GM12878 (cell line): ENCODE measurements around the gene SLC37A2. TPM values are rescaled to one million over a fixed set of nuclear protein-coding genes. Genes with fewer than 3 reads are reported as not detected.

Source experiments
- ATAC-seq: fragments of 200-7000 bp; cut with Tn5 transposase; 3 replicates; pipeline ENCODE4 v1.9.1; 2020; ENCODE audit warnings: mild to moderate bottlenecking, moderate library complexity
- BruUV-seq: library from RNA; stranded (reverse); fragments of 400-500 nt; replicated peaks from 2 replicates; lab custom pipeline; 2021; lab: Mats Ljungman, UMichigan
- CTCF ChIA-PET: fragments of 300-600 bp; sonication (Branson Sonifier 250); formaldehyde crosslinking; extraction: SDS; loops from one replicate; lab custom pipeline; 2021; ENCODE audit warnings: inconsistent platforms; lab: Yijun Ruan, JAX
- POLR2A ChIA-PET: fragments of 350-600 bp; formaldehyde crosslinking; extraction: SDS; loops from one replicate; lab custom pipeline; 2021; ENCODE audit warnings: inconsistent platforms; lab: Charles Lee
- RAD21 ChIA-PET: fragments of 300-600 bp; sonication (Branson Sonifier 250); formaldehyde crosslinking; loops from one replicate; lab custom pipeline; 2023; ENCODE audit warnings: antibody characterized with exemption; ENCODE audit not compliant: unreplicated experiment; lab: Charles Lee
- SMC1A ChIA-PET: fragments of 300-600 bp; sonication (Branson Sonifier 250); formaldehyde crosslinking; loops from one replicate; lab custom pipeline; 2023; ENCODE audit not compliant: unreplicated experiment, uncharacterized antibody; lab: Charles Lee
- DNase-seq: peaks from one replicate; pipeline ENCODE4 v3.0.0-alpha.2; 2011; ENCODE audit warnings: low read depth, low spot score
- FAIRE-seq: peaks from 3 replicates; lab custom pipeline; 2011; peaks lifted over from hg19 to GRCh38; lab: Jason Lieb, UNC
- H2AFZ ChIP-seq: 2 replicates; pipeline ENCODE4 v1.6.0; 2011; ENCODE audit warnings: low read depth, low read length, control low read depth; ENCODE audit not compliant: control insufficient read depth
- H3K27ac ChIP-seq: 2 replicates; pipeline ENCODE4 v1.5.1; 2011; ENCODE audit warnings: control low read depth; ENCODE audit not compliant: control insufficient read depth, insufficient read depth
- H3K27me3 ChIP-seq, 2 experiments: replicated peaks in 1 of 2; 2 replicates each; pipeline versions ENCODE4 v1.6.0 to v1.6.1; 2011; ENCODE audit warnings: low read length in 1 of 2; ENCODE audit not compliant: control insufficient read depth in 2 of 2, insufficient read depth in 2 of 2
- H3K36me3 ChIP-seq, 2 experiments: 2 replicates each; pipeline ENCODE4 v1.5.1; 2011; ENCODE audit warnings: low read length in 1 of 2; ENCODE audit not compliant: control insufficient read depth in 2 of 2, insufficient read depth in 2 of 2
- H3K4me1 ChIP-seq: 2 replicates; pipeline ENCODE4 v1.6.1; 2011; ENCODE audit warnings: mild to moderate bottlenecking, low read length, moderate library complexity, mixed read lengths; ENCODE audit not compliant: control insufficient read depth, insufficient read depth
- H3K4me2 ChIP-seq: 2 replicates; pipeline ENCODE4 v1.6.0; 2011; ENCODE audit warnings: control low read depth; ENCODE audit not compliant: control insufficient read depth, insufficient read depth
- H3K4me3 ChIP-seq: fragments of 200-600 bp; sonication (generic); 2 replicates; pipeline ENCODE4 v1.5.1; 2016
- H3K79me2 ChIP-seq: 2 replicates; pipeline ENCODE4 v1.6.0; 2011; ENCODE audit warnings: low read length; ENCODE audit not compliant: control insufficient read depth, insufficient read depth
- H3K9ac ChIP-seq: 2 replicates; pipeline ENCODE4 v1.8.0; 2011; ENCODE audit warnings: low read length, control low read depth, mixed read lengths; ENCODE audit not compliant: control insufficient read depth, insufficient read depth
- H3K9me3 ChIP-seq: replicated peaks from 3 replicates; pipeline ENCODE4 v1.5.1; 2011; ENCODE audit warnings: mild to moderate bottlenecking, low read length; ENCODE audit not compliant: control insufficient read depth, insufficient read depth
- H4K20me1 ChIP-seq: 2 replicates; pipeline ENCODE4 v1.6.0; 2011; ENCODE audit not compliant: control insufficient read depth, insufficient read depth
- DPF2 ChIP-seq: fragments of 450-650 bp; IDR thresholded peaks from 2 replicates; pipeline ENCODE4 v1.6.1; 2017; ENCODE audit warnings: mild to moderate bottlenecking
- GATAD2B ChIP-seq: fragments of 450-650 bp; conservative IDR thresholded peaks from 2 replicates; pipeline ENCODE4 v1.6.1; 2017; ENCODE audit warnings: low read depth, mild to moderate bottlenecking, moderate library complexity
- NR2C2 ChIP-seq: IDR thresholded peaks from 2 replicates; pipeline ENCODE4 v1.6.1; 2011; ENCODE audit warnings: borderline replicate concordance, low read depth; ENCODE audit not compliant: control insufficient read depth, insufficient read length
- POLR2AphosphoS5 ChIP-seq: IDR thresholded peaks from 2 replicates; pipeline ENCODE4 v1.6.1; 2011; ENCODE audit warnings: mild to moderate bottlenecking, low read length, inconsistent platforms
- RCOR1 ChIP-seq: conservative IDR thresholded peaks from 2 replicates; pipeline ENCODE4 v1.6.1; 2012; ENCODE audit warnings: low read depth, low read length, improper control_type of control experiment
- SPI1 ChIP-seq: IDR thresholded peaks from 2 replicates; pipeline ENCODE4 v1.6.1; 2011; ENCODE audit warnings: low read depth, mild to moderate bottlenecking, low read length, moderate library complexity, borderline replicate concordance; ENCODE audit not compliant: insufficient read depth
- SUPT20H ChIP-seq: IDR thresholded peaks from 2 replicates; pipeline ENCODE4 v1.6.1; 2011; ENCODE audit warnings: low read depth, mild to moderate bottlenecking, low read length, moderate library complexity, borderline replicate concordance; ENCODE audit not compliant: control insufficient read depth
- TBL1XR1 ChIP-seq: IDR thresholded peaks from 2 replicates; pipeline ENCODE4 v1.6.1; 2012; ENCODE audit warnings: low read depth, low read length, improper control_type of control experiment
- WGBS: methylation state at CpG from one replicate; pipeline ENCODE4 v1.1.6; 2016; ENCODE audit warnings: low lambda C conversion rate; ENCODE audit not compliant: insufficient replicate concordance, insufficient coverage; ENCODE audit errors: missing lambda C conversion rate; 5-methylcytosine and 5-hydroxymethylcytosine counted together
- in situ Hi-C: fragments of 300-500 bp; cut with MboI; formaldehyde crosslinking; loops from 9 replicates; pipeline ENCODE4 v1.14.3; 2018; ENCODE audit warnings: mixed read lengths
- intact Hi-C: fragments of 100-400 bp; cut with micrococcal nuclease; formaldehyde crosslinking; loops from one replicate; pipeline ENCODE4 v1.14.2; 2022; ENCODE audit not compliant: unreplicated experiment
- polyA plus RNA-seq, 11 experiments: library from polyadenylated mRNA; depleted of rRNA in 4 of 11; unstranded in 6 of 11; stranded (reverse) in 5 of 11; fragments of >200 nt; fragmentation: Nextera tagmentation in 4 of 11; fragmentation: Illumina TruSeq in 1 of 11; extraction: Ambion mirVana in 4 of 11; extraction: Trizol in 1 of 11; gene quantifications; 1 replicate in 1 of 11; 2 replicates in 10 of 11; pipeline versions ENCODE4 v1.2.1 to v1.2.3, GENCODE V29; 2011 to 2016; ENCODE audit warnings: inconsistent platforms in 2 of 11, missing spikeins in 2 of 11, low read depth in 1 of 11
- total RNA-seq, 4 experiments: library from RNA; depleted of rRNA in 3 of 4; stranded (reverse); fragments of >200 nt in 3 of 4; fragmentation: Illumina TruSeq in 1 of 4; extraction: Trizol in 1 of 4; gene quantifications; 2 replicates each; pipeline versions ENCODE4 v1.2.1 to v1.2.3, GENCODE V29; 2013 to 2021
- TF ChIP-seq, protein P1 (sequence below): fragments of 450-650 bp; IDR thresholded peaks from 2 replicates; pipeline ENCODE4 v1.6.1; 2017; ENCODE audit warnings: antibody characterized with exemption, mild to moderate bottlenecking, moderate library complexity

SLC37A2 gene
- total and polyA plus RNA-seq, 10 of the 15 experiments (the other 5 are each of a cell fraction or from before 2014, with no cell fraction given): 0.26 to 9.8 (median 2.0) TPM

DNA sequence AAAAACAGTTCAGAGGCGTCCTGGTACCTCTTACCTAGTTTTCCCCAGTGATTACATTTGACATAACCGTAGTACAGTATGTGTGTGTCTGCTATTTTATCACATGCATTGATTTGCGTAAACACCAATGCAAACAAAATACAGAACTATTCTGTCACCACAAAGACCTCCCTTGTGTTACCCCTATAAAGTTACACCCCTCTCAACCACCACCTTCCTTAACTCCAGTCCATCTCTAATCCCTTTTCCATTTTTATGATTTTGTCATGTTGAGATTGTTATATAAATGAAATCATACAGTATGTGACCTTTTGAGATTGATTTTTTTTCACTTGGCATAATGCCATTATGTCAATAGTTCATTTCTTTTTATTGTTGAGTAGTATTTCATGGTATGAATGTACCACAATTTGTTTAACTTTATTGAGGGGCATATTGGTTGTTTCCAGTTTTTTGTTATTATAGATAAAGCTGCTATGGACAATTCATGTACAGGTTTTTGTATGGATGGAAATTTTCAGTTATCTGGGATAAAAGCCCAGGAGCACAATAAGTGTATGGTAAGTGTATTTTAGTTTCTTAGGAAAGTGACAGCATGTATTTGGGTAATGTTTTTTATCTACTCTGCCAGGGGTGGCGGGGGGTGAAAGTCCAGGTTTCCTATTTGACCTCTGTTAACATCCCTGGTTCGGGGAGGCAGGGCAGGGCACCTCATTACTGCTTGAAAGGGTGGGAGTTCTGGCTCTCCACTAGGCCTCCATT lies 6.0 kb upstream of the SLC37A2 start:
- ChIA-PET CTCF (interaction anchor here (1.2 to 1.6 kb wide), 2 partner anchors 85 to 298 kb away, joined by 3 to 4 read pairs; no protein-coding TSS in a partner anchor), POLR2A (no interaction called here)
- WGBS: 51% methylated on average over 5 of the region's 5 CpGs

More for the DNA sequence above, 6.0 kb upstream of the SLC37A2 start:
- Histone ChIP-seq H3K27me3 (no peaks in the 10 kb centered on the region; a peak in 1 of 4 replicates), H3K27ac (no peak overlapping the region), H3K36me3 (no peaks in the 10 kb centered on the region), H3K4me1 (no peaks in the 10 kb centered on the region), H3K79me2 (no peaks in the 10 kb centered on the region), H3K4me3 (no peak overlapping the region), H4K20me1 (no peaks in the 10 kb centered on the region), H3K9me3 (no peaks in the 10 kb centered on the region)
- ChIA-PET RAD21 (no interaction called here), SMC1A (no interaction called here)
- in situ Hi-C loops: no loop called here
- no peak for ATAC-seq
- intact Hi-C loops: no loop called here
- TF ChIP-seq SPI1 (no peak), DPF2 (no peak), POLR2AphosphoS5 (no peak), TBL1XR1 (no peak), SUPT20H (no peak), RCOR1 (no peak), GATAD2B (no peak), NR2C2 (no peak)
- TF ChIP-seq, protein P1, sequence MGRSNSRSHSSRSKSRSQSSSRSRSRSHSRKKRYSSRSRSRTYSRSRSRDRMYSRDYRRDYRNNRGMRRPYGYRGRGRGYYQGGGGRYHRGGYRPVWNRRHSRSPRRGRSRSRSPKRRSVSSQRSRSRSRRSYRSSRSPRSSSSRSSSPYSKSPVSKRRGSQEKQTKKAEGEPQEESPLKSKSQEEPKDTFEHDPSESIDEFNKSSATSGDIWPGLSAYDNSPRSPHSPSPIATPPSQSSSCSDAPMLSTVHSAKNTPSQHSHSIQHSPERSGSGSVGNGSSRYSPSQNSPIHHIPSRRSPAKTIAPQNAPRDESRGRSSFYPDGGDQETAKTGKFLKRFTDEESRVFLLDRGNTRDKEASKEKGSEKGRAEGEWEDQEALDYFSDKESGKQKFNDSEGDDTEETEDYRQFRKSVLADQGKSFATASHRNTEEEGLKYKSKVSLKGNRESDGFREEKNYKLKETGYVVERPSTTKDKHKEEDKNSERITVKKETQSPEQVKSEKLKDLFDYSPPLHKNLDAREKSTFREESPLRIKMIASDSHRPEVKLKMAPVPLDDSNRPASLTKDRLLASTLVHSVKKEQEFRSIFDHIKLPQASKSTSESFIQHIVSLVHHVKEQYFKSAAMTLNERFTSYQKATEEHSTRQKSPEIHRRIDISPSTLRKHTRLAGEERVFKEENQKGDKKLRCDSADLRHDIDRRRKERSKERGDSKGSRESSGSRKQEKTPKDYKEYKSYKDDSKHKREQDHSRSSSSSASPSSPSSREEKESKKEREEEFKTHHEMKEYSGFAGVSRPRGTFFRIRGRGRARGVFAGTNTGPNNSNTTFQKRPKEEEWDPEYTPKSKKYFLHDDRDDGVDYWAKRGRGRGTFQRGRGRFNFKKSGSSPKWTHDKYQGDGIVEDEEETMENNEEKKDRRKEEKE: no peak
- TF ChIP-seq, all 136 proteins: peak for 0
- H3K9ac ChIP-seq: no peak overlapping the region
- H2AFZ ChIP-seq: no peak overlapping the region
- no TSS peak for BruUV-seq
- DNase-seq (no peak), FAIRE-seq (no peak)
- H3K4me2 ChIP-seq: no peak overlapping the region
